WERI-Rb-1 (cell line): ENCODE results near the gene SARS2.

Experiments
- DNase-seq: peaks from one replicate; pipeline ENCODE4 v3.0.0-alpha.2; 2020
- H3K27ac ChIP-seq: fragments of 250-450 bp; sonication (Bioruptor Pico); 2 replicates; pipeline ENCODE4 v1.5.1; 2020; ENCODE audit warnings: mild to moderate bottlenecking, moderate library complexity
- H3K27me3 ChIP-seq: fragments of 250-450 bp; sonication (Bioruptor Pico); 2 replicates; pipeline ENCODE4 v1.5.1; 2021; ENCODE audit warnings: mild to moderate bottlenecking, low read depth, moderate library complexity; ENCODE audit not compliant: insufficient read depth, severe bottlenecking
- H3K36me3 ChIP-seq: fragments of 250-450 bp; sonication (Bioruptor Pico); 2 replicates; pipeline ENCODE4 v1.5.1; 2020; ENCODE audit warnings: mild to moderate bottlenecking, moderate library complexity
- H3K4me3 ChIP-seq: 2 replicates; pipeline ENCODE4 v1.5.1; 2011; ENCODE audit warnings: low read depth, mild to moderate bottlenecking, control low read depth, low read length
- H3K9me3 ChIP-seq: fragments of 250-450 bp; sonication (Bioruptor Pico); 2 replicates; pipeline ENCODE4 v1.5.1; 2021; ENCODE audit warnings: mild to moderate bottlenecking, moderate library complexity; ENCODE audit not compliant: severe bottlenecking
- TF ChIP-seq, protein P1 (sequence below): IDR thresholded peaks from 2 replicates; pipeline ENCODE4 v1.5.1; 2011; ENCODE audit warnings: low read depth, mild to moderate bottlenecking, control low read depth, inconsistent platforms, low read length

Gene SARS2

DNA sequence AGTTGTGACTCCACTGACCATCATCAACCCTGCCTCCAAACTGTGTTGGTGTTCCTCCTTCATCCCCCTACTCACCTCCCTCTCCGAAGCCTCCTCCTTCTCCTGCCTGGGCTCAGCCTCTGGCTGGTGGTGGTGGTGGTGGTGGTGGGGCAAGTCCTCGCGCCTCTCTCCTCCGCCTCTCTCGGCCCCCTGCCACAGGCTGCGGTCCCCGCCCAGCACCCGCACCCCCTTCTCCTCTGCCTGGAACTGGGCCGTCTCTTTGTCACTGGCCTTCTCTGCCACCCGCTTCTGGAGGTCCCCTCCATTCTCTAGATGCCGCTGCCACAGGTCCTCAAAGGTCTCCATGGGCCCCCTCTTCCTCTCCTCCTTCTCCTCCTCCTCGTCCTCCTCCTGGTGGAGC lies 20.1 kb downstream of the SARS2 start:
- Histone ChIP-seq H3K9me3 (no peaks in the 10 kb centered on the region), H3K27ac (no peak overlapping the region), H3K4me3 (no peak overlapping the region), H3K36me3 (peaks cover 16% of the 10 kb centered on the region), H3K27me3 (no peaks in the 10 kb centered on the region)
- no peak for DNase-seq
- TF ChIP-seq, protein P1, sequence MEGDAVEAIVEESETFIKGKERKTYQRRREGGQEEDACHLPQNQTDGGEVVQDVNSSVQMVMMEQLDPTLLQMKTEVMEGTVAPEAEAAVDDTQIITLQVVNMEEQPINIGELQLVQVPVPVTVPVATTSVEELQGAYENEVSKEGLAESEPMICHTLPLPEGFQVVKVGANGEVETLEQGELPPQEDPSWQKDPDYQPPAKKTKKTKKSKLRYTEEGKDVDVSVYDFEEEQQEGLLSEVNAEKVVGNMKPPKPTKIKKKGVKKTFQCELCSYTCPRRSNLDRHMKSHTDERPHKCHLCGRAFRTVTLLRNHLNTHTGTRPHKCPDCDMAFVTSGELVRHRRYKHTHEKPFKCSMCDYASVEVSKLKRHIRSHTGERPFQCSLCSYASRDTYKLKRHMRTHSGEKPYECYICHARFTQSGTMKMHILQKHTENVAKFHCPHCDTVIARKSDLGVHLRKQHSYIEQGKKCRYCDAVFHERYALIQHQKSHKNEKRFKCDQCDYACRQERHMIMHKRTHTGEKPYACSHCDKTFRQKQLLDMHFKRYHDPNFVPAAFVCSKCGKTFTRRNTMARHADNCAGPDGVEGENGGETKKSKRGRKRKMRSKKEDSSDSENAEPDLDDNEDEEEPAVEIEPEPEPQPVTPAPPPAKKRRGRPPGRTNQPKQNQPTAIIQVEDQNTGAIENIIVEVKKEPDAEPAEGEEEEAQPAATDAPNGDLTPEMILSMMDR: no peak

DNA sequence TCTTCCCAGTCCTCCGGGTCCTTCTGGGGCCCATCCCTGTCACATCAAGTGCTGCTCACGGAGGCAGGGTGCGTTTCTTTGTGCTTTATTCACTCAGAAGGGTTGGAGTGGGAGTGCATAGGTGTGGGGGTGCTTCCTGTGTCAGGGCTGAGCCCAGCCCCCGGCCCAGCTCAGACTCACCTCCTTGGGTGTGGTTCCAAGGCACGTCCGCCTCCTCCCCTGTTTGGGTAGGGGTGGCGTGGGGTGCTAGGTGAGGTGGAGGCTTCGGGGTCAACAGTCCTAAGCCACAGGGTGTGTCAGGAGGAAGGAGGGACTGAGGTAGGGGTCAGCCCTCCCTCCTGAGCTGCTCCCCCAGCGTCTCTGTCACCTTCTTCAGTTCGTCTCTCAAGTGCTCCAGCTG lies 21.7 kb downstream of the SARS2 start:
- no peak for DNase-seq
- H3K9me3 ChIP-seq: no peaks in the 10 kb centered on the region
- no peaks in the 10 kb centered on the region for H3K27me3 ChIP-seq
- TF ChIP-seq, protein P1: no peak
- no peak overlapping the region for H3K27ac ChIP-seq
- peaks cover 16% of the 10 kb centered on the region for H3K36me3 ChIP-seq
- H3K4me3 ChIP-seq: no peak overlapping the region

DNA sequence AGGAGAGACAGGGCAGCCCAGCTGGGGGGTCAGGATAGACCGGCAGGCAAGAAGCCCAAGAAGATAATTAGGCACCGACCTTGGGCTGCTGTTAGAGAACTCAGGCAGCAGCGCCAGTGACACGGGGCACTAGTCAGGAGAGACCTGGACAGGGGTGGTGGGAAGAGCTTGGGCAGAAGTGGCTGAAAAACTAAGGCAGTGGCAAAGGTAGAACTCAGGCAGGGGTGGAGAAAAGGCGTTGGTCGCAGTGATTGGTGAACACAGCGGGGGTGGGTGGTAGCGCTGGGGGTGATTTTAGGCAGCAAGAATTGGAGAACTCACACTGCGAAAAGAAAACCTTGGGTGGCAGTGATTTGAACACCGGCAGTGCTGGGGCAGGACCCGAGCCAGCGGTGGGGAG lies 22.9 kb downstream of the SARS2 start:
- Histone ChIP-seq H3K36me3 (peaks cover 16% of the 10 kb centered on the region), H3K27ac (no peak overlapping the region), H3K27me3 (no peaks in the 10 kb centered on the region), H3K4me3 (no peak overlapping the region), H3K9me3 (no peaks in the 10 kb centered on the region)
- TF ChIP-seq, protein P1: no peak
- no peak for DNase-seq

DNA sequence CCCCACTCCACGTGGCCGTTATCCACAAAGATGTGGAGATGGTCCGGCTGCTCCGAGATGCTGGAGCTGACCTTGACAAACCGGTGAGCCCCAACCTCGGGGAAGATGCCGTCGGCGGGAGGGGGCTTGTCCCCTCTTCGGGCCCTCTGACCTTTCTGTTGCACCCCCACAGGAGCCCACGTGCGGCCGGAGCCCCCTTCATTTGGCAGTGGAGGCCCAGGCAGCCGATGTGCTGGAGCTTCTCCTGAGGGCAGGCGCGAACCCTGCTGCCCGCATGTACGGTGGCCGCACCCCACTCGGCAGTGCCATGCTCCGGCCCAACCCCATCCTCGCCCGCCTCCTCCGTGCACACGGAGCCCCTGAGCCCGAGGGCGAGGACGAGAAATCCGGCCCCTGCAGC lies 23.3 kb downstream of the SARS2 start:
- no peak overlapping the region for H3K4me3 ChIP-seq
- no peaks in the 10 kb centered on the region for H3K9me3 ChIP-seq
- H3K36me3 ChIP-seq: peaks cover 16% of the 10 kb centered on the region
- no peaks in the 10 kb centered on the region for H3K27me3 ChIP-seq
- no peak for DNase-seq
- H3K27ac ChIP-seq: no peak overlapping the region
- TF ChIP-seq, protein P1: no peak

DNA sequence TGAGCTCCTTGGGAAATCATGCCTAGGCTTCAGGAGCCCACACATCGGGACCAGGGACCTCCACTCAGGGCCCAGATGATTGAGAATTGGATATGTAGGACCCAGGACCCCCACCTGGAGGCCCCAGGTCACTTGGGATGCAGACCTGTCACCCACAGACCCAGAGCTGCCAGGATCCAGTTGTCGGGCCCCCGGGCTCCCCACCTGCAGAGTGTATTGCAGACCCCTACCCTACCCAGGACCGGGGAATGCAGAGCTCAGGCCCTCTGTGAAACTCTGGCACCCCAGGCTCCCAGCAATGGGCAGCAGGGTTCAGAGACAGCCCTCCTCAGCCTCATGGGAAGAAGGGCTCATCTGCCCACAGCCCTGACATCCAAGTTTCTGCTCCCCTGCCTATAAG lies 24.9 kb downstream of the SARS2 start:
- DNase-seq: no peak
- no peak overlapping the region for H3K27ac ChIP-seq
- H3K9me3 ChIP-seq: no peaks in the 10 kb centered on the region
- H3K36me3 ChIP-seq: peaks cover 16% of the 10 kb centered on the region
- no peaks in the 10 kb centered on the region for H3K27me3 ChIP-seq
- no peak overlapping the region for H3K4me3 ChIP-seq
- TF ChIP-seq, protein P1: no peak
